ENCODE measurements around the gene TSR3.

The TSR3 gene

DNA sequence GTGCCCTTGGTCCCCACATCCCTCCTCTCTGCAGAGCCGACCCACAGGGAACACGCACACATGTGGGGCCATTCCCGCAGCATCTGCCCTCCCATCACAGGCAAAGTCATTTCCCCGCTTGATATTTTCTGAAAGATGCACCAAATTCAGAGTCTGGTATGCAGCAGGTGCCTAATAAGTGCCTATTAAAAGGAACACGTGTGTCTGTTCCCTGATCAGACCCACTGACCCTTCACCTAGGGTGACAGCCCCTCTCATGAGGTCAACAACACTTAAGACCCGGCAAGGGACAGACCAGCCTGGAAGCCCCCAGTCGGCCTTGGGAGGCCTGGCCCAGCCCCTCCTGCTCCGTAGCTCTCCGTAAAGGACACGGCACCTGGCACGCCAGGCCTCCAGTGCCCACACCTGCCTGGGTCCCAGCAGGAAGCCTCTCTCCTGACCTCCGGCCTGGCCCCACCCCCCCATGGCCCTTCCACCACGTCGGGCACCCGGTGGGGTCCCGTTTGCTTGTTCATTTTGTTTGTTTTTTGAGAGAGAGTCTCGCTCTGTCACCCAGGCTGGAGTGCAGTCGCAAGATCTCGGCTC is 42.8 kb upstream of the TSR3 start:
- TF ChIP-seq, protein P1, sequence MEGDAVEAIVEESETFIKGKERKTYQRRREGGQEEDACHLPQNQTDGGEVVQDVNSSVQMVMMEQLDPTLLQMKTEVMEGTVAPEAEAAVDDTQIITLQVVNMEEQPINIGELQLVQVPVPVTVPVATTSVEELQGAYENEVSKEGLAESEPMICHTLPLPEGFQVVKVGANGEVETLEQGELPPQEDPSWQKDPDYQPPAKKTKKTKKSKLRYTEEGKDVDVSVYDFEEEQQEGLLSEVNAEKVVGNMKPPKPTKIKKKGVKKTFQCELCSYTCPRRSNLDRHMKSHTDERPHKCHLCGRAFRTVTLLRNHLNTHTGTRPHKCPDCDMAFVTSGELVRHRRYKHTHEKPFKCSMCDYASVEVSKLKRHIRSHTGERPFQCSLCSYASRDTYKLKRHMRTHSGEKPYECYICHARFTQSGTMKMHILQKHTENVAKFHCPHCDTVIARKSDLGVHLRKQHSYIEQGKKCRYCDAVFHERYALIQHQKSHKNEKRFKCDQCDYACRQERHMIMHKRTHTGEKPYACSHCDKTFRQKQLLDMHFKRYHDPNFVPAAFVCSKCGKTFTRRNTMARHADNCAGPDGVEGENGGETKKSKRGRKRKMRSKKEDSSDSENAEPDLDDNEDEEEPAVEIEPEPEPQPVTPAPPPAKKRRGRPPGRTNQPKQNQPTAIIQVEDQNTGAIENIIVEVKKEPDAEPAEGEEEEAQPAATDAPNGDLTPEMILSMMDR (conservative IDR thresholded peaks at IDR 0.05; ENCODE audit: control insufficient read depth, insufficient read depth, low read depth, low read length), result no peak
- no peak for DNase-seq (ENCODE audit: low read depth)
- H3K4me3 ChIP-seq (ENCODE audit: control insufficient read depth, low read depth, low read length), result no peak overlapping the region

DNA sequence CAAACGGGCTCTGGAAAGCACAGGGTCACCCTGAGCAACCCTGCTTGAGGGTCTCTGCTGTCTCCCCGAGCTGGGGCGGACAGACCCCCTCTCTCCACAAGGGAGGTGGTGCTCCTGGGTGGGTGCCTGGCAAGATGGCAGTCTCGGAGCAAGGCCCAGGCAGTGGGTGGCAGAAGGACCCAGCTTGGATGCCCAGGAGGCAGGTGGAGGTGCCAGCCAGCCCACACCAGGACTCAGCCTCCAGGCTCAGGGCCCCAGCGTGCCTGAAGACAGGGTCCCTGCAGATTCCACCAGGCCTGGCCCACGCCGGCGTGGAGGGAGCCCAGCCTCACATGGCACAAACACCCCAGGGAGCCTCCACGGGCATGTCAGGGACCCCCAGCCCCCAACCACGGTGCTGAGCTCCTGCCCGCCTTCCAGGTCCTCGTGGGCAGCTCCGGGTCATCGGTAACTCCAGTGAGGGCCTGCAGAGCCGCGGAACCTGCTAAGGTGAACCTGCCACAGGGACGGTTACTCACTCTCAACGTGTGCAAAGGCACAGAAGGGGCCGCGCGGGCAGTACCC is 42.0 kb upstream of the TSR3 start:
- no peak overlapping the region for H3K4me3 ChIP-seq (ENCODE audit: control insufficient read depth, low read depth, low read length)
- TF ChIP-seq, protein P1 (conservative IDR thresholded peaks at IDR 0.05; ENCODE audit: control insufficient read depth, insufficient read depth, low read depth, low read length), result no peak
- DNase-seq (ENCODE audit: low read depth), result no peak

DNA sequence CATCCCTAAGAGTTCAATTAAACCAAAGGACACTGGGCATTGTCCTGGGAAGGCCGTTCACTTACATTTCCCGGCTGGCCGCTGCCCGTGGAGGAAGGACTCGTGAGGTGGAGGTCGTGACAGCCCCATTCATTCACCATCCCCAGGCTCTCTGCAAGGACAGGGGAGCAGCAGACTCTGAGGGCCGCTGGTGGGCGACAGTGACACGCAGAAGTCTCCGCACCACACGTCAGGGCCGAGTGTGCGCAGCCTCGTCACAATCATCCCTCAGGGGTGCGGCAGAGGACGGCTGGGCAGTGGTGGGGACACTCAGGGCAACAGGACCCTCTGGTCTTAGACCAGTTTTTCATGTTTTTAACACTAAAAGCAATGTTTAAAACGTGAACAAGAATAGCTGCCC is 41.1 kb upstream of the TSR3 start:
- no peak overlapping the region for H3K4me3 ChIP-seq (ENCODE audit: control insufficient read depth, low read depth, low read length)
- DNase-seq (ENCODE audit: low read depth), result no peak
- TF ChIP-seq, protein P1 (conservative IDR thresholded peaks at IDR 0.05; ENCODE audit: control insufficient read depth, insufficient read depth, low read depth, low read length), result no peak

DNA sequence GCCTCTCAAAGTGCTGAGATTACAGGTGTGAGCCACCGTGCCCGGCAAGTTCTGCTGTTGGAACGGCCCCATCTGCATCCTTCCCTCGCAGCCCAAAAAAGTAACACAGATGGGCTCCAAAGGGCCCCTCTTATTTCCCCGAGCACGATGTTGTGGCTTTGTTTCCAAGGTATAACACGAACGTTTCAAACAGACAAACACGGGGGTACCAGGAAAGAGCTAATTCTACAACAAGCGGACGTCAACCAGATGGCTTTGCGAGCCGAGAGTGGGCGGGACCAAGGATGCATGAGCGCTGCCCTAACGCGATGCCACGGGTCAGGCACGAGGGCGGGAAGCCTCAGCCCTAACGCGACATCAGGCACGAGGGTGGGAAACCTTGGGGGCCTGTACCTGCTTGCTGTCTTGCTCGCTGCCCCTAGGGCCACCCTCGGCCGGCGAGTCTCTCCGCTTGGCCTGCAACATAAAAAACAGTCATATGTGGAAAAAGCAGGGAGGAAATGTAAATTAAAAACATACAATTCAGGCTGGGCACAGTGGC is 38.6 kb upstream of the TSR3 start:
- TF ChIP-seq, protein P1 (conservative IDR thresholded peaks at IDR 0.05; ENCODE audit: control insufficient read depth, insufficient read depth, low read depth, low read length), result no peak
- no peak for DNase-seq (ENCODE audit: low read depth)
- H3K4me3 ChIP-seq (ENCODE audit: control insufficient read depth, low read depth, low read length), result no peak overlapping the region

DNA sequence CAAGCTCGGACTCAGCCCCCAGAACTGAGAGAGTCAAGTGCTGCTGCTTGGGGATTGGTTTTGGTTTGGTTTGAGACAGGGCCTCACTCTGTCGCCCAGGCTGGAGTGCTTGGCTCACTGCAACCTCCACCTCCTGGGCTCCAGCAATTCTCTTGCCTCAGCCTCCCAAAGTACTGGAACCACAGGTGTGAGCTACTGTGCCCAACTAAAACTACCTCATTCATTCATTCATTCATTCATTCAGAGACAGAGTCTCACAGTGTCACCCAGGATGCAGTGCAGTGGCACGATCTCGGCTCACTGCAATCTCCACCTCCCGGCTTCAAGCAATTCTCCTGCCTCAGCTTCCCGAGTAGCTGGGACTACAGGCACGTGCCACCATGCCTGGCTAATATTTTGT is 38.1 kb upstream of the TSR3 start:
- DNase-seq (ENCODE audit: low read depth), result no peak
- no peak overlapping the region for H3K4me3 ChIP-seq (ENCODE audit: control insufficient read depth, low read depth, low read length)
- TF ChIP-seq, protein P1 (conservative IDR thresholded peaks at IDR 0.05; ENCODE audit: control insufficient read depth, insufficient read depth, low read depth, low read length), result no peak

DNA sequence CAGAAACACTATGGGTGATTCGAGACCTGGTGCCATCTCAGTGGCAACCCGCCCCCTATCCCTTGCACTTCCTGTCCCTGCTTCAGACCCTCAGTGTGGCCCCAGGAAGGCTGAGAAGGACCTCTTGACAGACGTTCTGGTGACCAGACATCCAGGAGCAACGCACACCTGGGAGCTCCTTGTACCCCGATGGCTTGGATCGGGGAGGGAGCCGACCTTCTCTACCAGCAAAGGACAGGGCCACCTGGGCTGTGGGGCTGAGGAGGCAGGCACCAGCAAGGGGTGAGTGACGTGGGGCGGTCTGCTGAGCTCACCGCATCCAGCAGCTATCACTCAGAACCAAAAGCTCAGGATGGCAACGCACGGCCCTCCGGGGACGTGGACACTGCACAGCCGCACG is 35.7 kb upstream of the TSR3 start:
- TF ChIP-seq, protein P1 (conservative IDR thresholded peaks at IDR 0.05; ENCODE audit: control insufficient read depth, insufficient read depth, low read depth, low read length), result no peak

More for the DNA sequence above, 35.7 kb upstream of the TSR3 start:
- DNase-seq (ENCODE audit: low read depth), result no peak
- H3K4me3 ChIP-seq (ENCODE audit: control insufficient read depth, low read depth, low read length), result no peak overlapping the region
